Neural progenitor cell (in vitro differentiated cells): ENCODE data around the gene GTPBP6. TPM values are rescaled to one million over a fixed set of nuclear protein-coding genes. Genes with fewer than 3 reads are reported as not detected.

Experiments used
- DNase-seq: peaks from one replicate; pipeline ENCODE4 v3.0.0-alpha.2; 2016; ENCODE audit warnings: low spot score
- H2AFZ ChIP-seq: fragments of 200-600 bp; sonication (generic); replicated peaks from 2 replicates; pipeline ENCODE4 v1.6.1; 2016; ENCODE audit warnings: antibody characterized with exemption
- H3F3A ChIP-seq: fragments of 200-600 bp; sonication (generic); 2 replicates; pipeline ENCODE4 v1.6.1; 2016; ENCODE audit warnings: antibody characterized with exemption, low read depth
- H3K27ac ChIP-seq: fragments of 200-600 bp; sonication (generic); 2 replicates; pipeline ENCODE4 v1.5.1; 2016; ENCODE audit warnings: mild to moderate bottlenecking
- H3K27me3 ChIP-seq: fragments of 200-600 bp; sonication (generic); 2 replicates; pipeline ENCODE4 v1.6.1; 2016; ENCODE audit warnings: mild to moderate bottlenecking, moderate library complexity
- H3K36me3 ChIP-seq: fragments of 200-600 bp; sonication (generic); 2 replicates; pipeline ENCODE4 v1.5.1; 2016
- H3K4me1 ChIP-seq: fragments of 200-600 bp; sonication (generic); 2 replicates; pipeline ENCODE4 v1.6.1; 2016; ENCODE audit warnings: mixed run types
- H3K4me2 ChIP-seq: fragments of 200-600 bp; sonication (generic); 2 replicates; pipeline ENCODE4 v1.6.1; 2016
- H3K4me3 ChIP-seq: fragments of 200-600 bp; sonication (generic); 2 replicates; pipeline ENCODE4 v1.5.1; 2016
- H3K79me2 ChIP-seq: fragments of 200-600 bp; sonication (generic); 2 replicates; pipeline ENCODE4 v1.6.1; 2016; ENCODE audit warnings: low read depth
- H3K9ac ChIP-seq: fragments of 200-600 bp; sonication (generic); 2 replicates; pipeline ENCODE4 v1.6.1; 2016
- H3K9me3 ChIP-seq: fragments of 200-600 bp; sonication (generic); 2 replicates; pipeline ENCODE4 v1.5.1; 2016; ENCODE audit warnings: low read depth
- H4K20me1 ChIP-seq: fragments of 200-600 bp; sonication (generic); 2 replicates; pipeline ENCODE4 v1.6.1; 2016; ENCODE audit warnings: low read depth
- H3K27ac Mint-ChIP-seq: 3 replicates; pipeline ENCODE4 v1.8.0; 2021; ENCODE audit warnings: mixed read lengths
- H3K27me3 Mint-ChIP-seq: 2 replicates; pipeline ENCODE4 v1.8.0; 2022; ENCODE audit warnings: low read depth, mild to moderate bottlenecking, inconsistent platforms, moderate library complexity, mixed read lengths; ENCODE audit not compliant: insufficient read depth
- H3K36me3 Mint-ChIP-seq: 3 replicates; pipeline ENCODE4 v1.8.0; 2021; ENCODE audit warnings: mixed read lengths
- H3K4me1 Mint-ChIP-seq: 3 replicates; pipeline ENCODE4 v1.8.0; 2021; ENCODE audit warnings: mixed read lengths
- H3K4me3 Mint-ChIP-seq: 3 replicates; pipeline ENCODE4 v1.8.0; 2021; ENCODE audit warnings: mild to moderate bottlenecking, moderate library complexity, mixed read lengths
- H3K9me3 Mint-ChIP-seq: 3 replicates; pipeline ENCODE4 v1.8.0; 2020; ENCODE audit warnings: mixed read lengths
- CTCF ChIP-seq: fragments of 200-600 bp; sonication (generic); IDR thresholded peaks from 2 replicates; pipeline ENCODE4 v1.5.1; 2017; ENCODE audit warnings: antibody characterized with exemption, mild to moderate bottlenecking
- EZH2 ChIP-seq: fragments of 200-600 bp; sonication (generic); IDR thresholded peaks from 2 replicates; pipeline ENCODE4 v1.6.1; 2017; ENCODE audit warnings: antibody characterized with exemption, mild to moderate bottlenecking, moderate library complexity
- EZH2phosphoT487 ChIP-seq: fragments of 200-600 bp; sonication (generic); IDR thresholded peaks from 2 replicates; pipeline ENCODE4 v1.6.1; 2017; ENCODE audit warnings: antibody characterized with exemption
- total RNA-seq: library from RNA; depleted of rRNA; stranded (reverse); fragments of >200 nt; gene quantifications from 2 replicates; pipeline ENCODE4 v1.2.3, GENCODE V29; 2015; ENCODE audit warnings: low replicate concordance

GTPBP6 gene
- total RNA-seq, 1 donor from 2014 or later = 16.6 TPM

DNA sequence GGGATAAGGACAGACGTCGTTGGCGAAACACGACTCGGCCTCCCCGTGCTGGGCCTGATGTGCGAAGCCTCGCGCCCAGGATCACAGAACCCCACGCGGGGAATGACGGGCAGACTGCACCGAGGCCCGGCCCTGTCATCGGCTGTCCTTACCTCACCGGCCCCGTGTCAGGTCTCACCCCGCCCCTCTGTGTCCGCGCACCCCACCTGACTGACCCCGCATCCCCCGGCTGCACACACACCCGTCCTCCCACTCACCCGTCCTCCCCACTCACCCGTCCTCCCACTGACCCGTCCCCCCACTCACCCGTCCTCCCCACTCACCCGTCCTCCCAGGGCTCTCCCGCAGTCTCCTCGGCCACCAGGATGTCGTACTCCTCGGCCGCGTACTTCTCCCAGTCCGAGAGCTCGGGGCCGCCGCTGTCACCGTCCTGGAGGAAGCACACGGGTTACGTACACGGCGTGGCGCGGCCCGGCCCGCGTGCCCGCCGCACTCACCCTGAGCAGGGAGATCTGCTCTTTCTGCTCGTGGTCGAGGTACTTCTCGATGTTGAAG, 19.8 kb upstream of the GTPBP6 start:
- Mint-ChIP-seq H3K4me3 (no peak overlapping the region), H3K4me1 (no peaks in the 10 kb centered on the region), H3K36me3 (peaks cover 37% of the 10 kb centered on the region), H3K27me3 (peaks cover 2% of the 10 kb centered on the region), H3K9me3 (peaks cover 30% of the 10 kb centered on the region), H3K27ac (no peak overlapping the region)
- Histone ChIP-seq H3K36me3 (no peaks in the 10 kb centered on the region), H3K9me3 (no peaks in the 10 kb centered on the region), H3K79me2 (no peaks in the 10 kb centered on the region), H3K4me3 (no peak overlapping the region), H4K20me1 (no peaks in the 10 kb centered on the region), H3K4me2 (no peak overlapping the region), H3K9ac (no peak overlapping the region), H3F3A (no peaks in the 10 kb centered on the region), H2AFZ (no peak overlapping the region), H3K27me3 (no peaks in the 10 kb centered on the region), H3K4me1 (no peaks in the 10 kb centered on the region), H3K27ac (no peak overlapping the region)
- TF ChIP-seq EZH2phosphoT487 (no peak), EZH2 (no peak), CTCF (no peak)
- no peak for DNase-seq

- Histone ChIP-seq H3K36me3 (no peaks in the 10 kb centered on the region), H3K79me2 (no peaks in the 10 kb centered on the region), H4K20me1 (no peaks in the 10 kb centered on the region), H3K27me3 (no peaks in the 10 kb centered on the region), H3K9ac (no peak overlapping the region), H2AFZ (no peak overlapping the region), H3K9me3 (no peaks in the 10 kb centered on the region), H3F3A (no peaks in the 10 kb centered on the region), H3K4me2 (no peak overlapping the region), H3K4me3 (no peak overlapping the region), H3K4me1 (no peaks in the 10 kb centered on the region), H3K27ac (no peak overlapping the region)
- Mint-ChIP-seq H3K27me3 (peaks cover 2% of the 10 kb centered on the region), H3K36me3 (peaks cover 37% of the 10 kb centered on the region), H3K4me3 (no peak overlapping the region), H3K27ac (no peak overlapping the region), H3K4me1 (no peaks in the 10 kb centered on the region), H3K9me3 (peaks cover 30% of the 10 kb centered on the region)
- no peak for DNase-seq
- TF ChIP-seq EZH2 (no peak), CTCF (no peak), EZH2phosphoT487 (no peak)
These were observed 18.8 kb upstream of the GTPBP6 start for GRCh38 chrX:337331-337831.

GRCh38 chrX:336227-336626, 17.6 kb upstream of the GTPBP6 start:
- H3K4me1 ChIP-seq = peaks cover 2% of the 10 kb centered on the region
- peaks cover 24% of the 10 kb centered on the region for H3K9me3 Mint-ChIP-seq
- no peaks in the 10 kb centered on the region for H3K79me2 ChIP-seq
- TF ChIP-seq EZH2phosphoT487 = no peak
- no peak for TF ChIP-seq EZH2
- no peak for TF ChIP-seq CTCF
- H3K4me1 Mint-ChIP-seq = no peaks in the 10 kb centered on the region
- no peak overlapping the region for H3K9ac ChIP-seq
- H3K4me3 Mint-ChIP-seq = no peak overlapping the region
- peaks cover 30% of the 10 kb centered on the region for H3K36me3 Mint-ChIP-seq
- H4K20me1 ChIP-seq = no peaks in the 10 kb centered on the region
- DNase-seq = no peak
- H3K27me3 Mint-ChIP-seq = peaks cover 2% of the 10 kb centered on the region
- H3K9me3 ChIP-seq = no peaks in the 10 kb centered on the region
- no peak overlapping the region for H3K4me2 ChIP-seq
- H3K27ac Mint-ChIP-seq = no peak overlapping the region
- peaks cover 6% of the 10 kb centered on the region for H3K27me3 ChIP-seq
- no peak overlapping the region for H2AFZ ChIP-seq
- H3K27ac ChIP-seq = no peak overlapping the region
- H3K36me3 ChIP-seq = no peaks in the 10 kb centered on the region
- no peaks in the 10 kb centered on the region for H3F3A ChIP-seq
- no peak overlapping the region for H3K4me3 ChIP-seq
